ENCODE measurements around the gene TMEM163. TPM values are rescaled to one million over a fixed set of nuclear protein-coding genes. Genes with fewer than 3 reads are reported as not detected.

TMEM163 gene
- total and polyA plus RNA-seq, 2 of the 13 experiments (the other 11 are each of a cell fraction or from before 2014, with no cell fraction given): 0.05 TPM; not detected in 1

DNA sequence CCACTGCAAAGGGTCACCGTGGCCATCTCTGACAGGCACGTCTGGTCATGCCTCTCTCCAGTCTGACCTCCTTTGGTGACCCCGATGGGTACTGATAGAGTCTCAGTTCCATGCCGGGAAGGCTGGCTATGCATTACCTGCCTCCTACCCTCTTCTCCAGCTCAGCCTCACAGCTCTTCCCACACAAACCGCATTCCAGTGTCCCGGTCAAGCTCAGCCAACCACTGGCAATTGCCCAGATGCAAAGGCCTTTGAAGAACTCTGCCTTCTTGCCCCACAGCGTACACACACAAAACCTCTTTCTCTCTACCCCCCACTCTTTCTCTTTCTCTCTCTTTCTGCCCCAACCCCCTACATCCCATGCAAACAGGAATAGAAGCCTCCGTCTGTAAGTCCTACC is 37.6 kb downstream of the TMEM163 start:
- Histone ChIP-seq H3K79me2 (ENCODE audit: insufficient read depth, low read length) (no peaks in the 10 kb centered on the region), H3K4me1 (ENCODE audit: insufficient read depth, low read length) (peaks cover 7% of the 10 kb centered on the region), H3K4me3 (replicated peaks in 1 of 3; ENCODE audit: insufficient read depth in 1 of 3, low read depth in 2 of 3, low read length in 3 of 3) (no peak overlapping the region), H3K9ac (ENCODE audit: insufficient read depth, low read depth, low read length) (no peak overlapping the region), H3K4me2 (ENCODE audit: low read depth, low read length) (no peak overlapping the region), H3K27me3 (ENCODE audit: control insufficient read depth in 1 of 2, insufficient read depth in 2 of 2, low read length in 2 of 2) (peaks cover 1 to 28% of the 10 kb centered on the region in 2 experiments; a peak in 3 of 5 replicates), H3K27ac (ENCODE audit: extremely low read length, insufficient read depth, low read length) (no peak overlapping the region), H2AFZ (ENCODE audit: low read length) (no peak overlapping the region), H3K36me3 (replicated peaks in 1 of 2; ENCODE audit: control insufficient read depth in 1 of 2, insufficient read depth in 2 of 2, low read length in 2 of 2) (no peaks in the 10 kb centered on the region), H3K9me3 (ENCODE audit: low read length) (no peaks in the 10 kb centered on the region), H4K20me1 (ENCODE audit: insufficient read depth, low read length) (no peaks in the 10 kb centered on the region)
- in situ Hi-C loops (cut with HindIII; ENCODE audit: extremely low pct_ligation_motif_present, low pct_unique_long_range_greater_than_20kb) (no loop called here), intact Hi-C loops (cut with micrococcal nuclease; ENCODE audit: unreplicated experiment) (no loop called here)
- 12% methylated on average over 8 of the region's 8 CpGs for WGBS (ENCODE audit: low lambda C conversion rate)
- CTCF ChIA-PET (ENCODE audit: low intra/inter-chr PET ratio, low total read pairs): no interaction called here
- DNase-seq (ENCODE audit: low spot score): no peak
- POLR2A ChIA-PET: no interaction called here
- FAIRE-seq: no peak
- no TSS peak for BruUV-seq (replicated peaks)
- TF ChIP-seq, protein P1, sequence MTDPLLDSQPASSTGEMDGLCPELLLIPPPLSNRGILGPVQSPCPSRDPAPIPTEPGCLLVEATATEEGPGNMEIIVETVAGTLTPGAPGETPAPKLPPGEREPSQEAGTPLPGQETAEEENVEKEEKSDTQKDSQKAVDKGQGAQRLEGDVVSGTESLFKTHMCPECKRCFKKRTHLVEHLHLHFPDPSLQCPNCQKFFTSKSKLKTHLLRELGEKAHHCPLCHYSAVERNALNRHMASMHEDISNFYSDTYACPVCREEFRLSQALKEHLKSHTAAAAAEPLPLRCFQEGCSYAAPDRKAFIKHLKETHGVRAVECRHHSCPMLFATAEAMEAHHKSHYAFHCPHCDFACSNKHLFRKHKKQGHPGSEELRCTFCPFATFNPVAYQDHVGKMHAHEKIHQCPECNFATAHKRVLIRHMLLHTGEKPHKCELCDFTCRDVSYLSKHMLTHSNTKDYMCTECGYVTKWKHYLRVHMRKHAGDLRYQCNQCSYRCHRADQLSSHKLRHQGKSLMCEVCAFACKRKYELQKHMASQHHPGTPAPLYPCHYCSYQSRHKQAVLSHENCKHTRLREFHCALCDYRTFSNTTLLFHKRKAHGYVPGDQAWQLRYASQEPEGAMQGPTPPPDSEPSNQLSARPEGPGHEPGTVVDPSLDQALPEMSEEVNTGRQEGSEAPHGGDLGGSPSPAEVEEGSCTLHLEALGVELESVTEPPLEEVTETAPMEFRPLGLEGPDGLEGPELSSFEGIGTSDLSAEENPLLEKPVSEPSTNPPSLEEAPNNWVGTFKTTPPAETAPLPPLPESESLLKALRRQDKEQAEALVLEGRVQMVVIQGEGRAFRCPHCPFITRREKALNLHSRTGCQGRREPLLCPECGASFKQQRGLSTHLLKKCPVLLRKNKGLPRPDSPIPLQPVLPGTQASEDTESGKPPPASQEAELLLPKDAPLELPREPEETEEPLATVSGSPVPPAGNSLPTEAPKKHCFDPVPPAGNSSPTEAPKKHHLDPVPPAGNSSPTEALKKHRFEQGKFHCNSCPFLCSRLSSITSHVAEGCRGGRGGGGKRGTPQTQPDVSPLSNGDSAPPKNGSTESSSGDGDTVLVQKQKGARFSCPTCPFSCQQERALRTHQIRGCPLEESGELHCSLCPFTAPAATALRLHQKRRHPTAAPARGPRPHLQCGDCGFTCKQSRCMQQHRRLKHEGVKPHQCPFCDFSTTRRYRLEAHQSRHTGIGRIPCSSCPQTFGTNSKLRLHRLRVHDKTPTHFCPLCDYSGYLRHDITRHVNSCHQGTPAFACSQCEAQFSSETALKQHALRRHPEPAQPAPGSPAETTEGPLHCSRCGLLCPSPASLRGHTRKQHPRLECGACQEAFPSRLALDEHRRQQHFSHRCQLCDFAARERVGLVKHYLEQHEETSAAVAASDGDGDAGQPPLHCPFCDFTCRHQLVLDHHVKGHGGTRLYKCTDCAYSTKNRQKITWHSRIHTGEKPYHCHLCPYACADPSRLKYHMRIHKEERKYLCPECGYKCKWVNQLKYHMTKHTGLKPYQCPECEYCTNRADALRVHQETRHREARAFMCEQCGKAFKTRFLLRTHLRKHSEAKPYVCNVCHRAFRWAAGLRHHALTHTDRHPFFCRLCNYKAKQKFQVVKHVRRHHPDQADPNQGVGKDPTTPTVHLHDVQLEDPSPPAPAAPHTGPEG (CRISPR knock-in tag; IDR thresholded peaks at IDR 0.05): no peak
- TF ChIP-seq TOE1 (CRISPR knock-in tag; IDR thresholded peaks at IDR 0.05) (no peak), ZNF790 (CRISPR knock-in tag; IDR thresholded peaks at IDR 0.05; ENCODE audit: borderline replicate concordance) (no peak), FOXO1 (CRISPR knock-in tag; IDR thresholded peaks at IDR 0.05) (no peak), TAF15 (IDR thresholded peaks at IDR 0.05; ENCODE audit: low read depth, low read length, poor library complexity, severe bottlenecking) (no peak), ZFP36L1 (CRISPR knock-in tag; IDR thresholded peaks at IDR 0.05) (no peak), ZMYM2 (CRISPR knock-in tag; IDR thresholded peaks at IDR 0.05) (no peak), RFXAP (CRISPR knock-in tag; IDR thresholded peaks at IDR 0.05; ENCODE audit: borderline replicate concordance) (no peak), NFYC (CRISPR knock-in tag; IDR thresholded peaks at IDR 0.05) (no peak), SNAI1 (CRISPR knock-in tag; IDR thresholded peaks at IDR 0.05; ENCODE audit: borderline replicate concordance) (no peak)
- TF ChIP-seq, protein P2, sequence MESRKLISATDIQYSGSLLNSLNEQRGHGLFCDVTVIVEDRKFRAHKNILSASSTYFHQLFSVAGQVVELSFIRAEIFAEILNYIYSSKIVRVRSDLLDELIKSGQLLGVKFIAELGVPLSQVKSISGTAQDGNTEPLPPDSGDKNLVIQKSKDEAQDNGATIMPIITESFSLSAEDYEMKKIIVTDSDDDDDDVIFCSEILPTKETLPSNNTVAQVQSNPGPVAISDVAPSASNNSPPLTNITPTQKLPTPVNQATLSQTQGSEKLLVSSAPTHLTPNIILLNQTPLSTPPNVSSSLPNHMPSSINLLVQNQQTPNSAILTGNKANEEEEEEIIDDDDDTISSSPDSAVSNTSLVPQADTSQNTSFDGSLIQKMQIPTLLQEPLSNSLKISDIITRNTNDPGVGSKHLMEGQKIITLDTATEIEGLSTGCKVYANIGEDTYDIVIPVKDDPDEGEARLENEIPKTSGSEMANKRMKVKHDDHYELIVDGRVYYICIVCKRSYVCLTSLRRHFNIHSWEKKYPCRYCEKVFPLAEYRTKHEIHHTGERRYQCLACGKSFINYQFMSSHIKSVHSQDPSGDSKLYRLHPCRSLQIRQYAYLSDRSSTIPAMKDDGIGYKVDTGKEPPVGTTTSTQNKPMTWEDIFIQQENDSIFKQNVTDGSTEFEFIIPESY (CRISPR knock-in tag; IDR thresholded peaks at IDR 0.05): no peak
- no peak for ATAC-seq

All from HepG2 (cell line).